ENCODE measurements around the gene DOCK2.

Gene DOCK2

DNA sequence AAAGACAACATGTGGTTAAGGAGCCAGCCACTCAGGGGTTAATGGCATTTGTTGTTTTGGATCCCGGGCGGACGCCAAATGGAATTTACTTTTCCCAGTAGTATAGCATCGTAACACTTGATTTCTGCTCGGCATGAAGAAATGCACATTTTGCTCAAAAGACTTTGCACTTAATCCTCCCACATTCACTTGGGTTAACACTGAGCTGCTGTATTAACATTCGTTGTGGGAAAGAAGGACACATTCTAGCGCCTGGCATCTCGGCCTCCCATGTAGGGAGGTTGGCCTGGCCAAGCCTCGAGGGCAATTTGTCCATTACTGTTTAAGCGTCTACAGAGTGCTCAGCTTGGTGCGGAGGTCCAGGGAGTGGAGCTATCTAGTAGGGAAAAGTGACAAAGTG, 375.5 kb downstream of the DOCK2 start:
- no peak for DNase-seq (ENCODE audit: low spot score)
- in situ Hi-C loops (cut with MboI; ENCODE audit: low pct_unique_long_range_greater_than_20kb, low sequenced_read_pairs, unreplicated experiment), result no loop called here
- TF ChIP-seq, protein P1, sequence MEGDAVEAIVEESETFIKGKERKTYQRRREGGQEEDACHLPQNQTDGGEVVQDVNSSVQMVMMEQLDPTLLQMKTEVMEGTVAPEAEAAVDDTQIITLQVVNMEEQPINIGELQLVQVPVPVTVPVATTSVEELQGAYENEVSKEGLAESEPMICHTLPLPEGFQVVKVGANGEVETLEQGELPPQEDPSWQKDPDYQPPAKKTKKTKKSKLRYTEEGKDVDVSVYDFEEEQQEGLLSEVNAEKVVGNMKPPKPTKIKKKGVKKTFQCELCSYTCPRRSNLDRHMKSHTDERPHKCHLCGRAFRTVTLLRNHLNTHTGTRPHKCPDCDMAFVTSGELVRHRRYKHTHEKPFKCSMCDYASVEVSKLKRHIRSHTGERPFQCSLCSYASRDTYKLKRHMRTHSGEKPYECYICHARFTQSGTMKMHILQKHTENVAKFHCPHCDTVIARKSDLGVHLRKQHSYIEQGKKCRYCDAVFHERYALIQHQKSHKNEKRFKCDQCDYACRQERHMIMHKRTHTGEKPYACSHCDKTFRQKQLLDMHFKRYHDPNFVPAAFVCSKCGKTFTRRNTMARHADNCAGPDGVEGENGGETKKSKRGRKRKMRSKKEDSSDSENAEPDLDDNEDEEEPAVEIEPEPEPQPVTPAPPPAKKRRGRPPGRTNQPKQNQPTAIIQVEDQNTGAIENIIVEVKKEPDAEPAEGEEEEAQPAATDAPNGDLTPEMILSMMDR (IDR thresholded peaks at IDR 0.05; ENCODE audit: extremely low read depth, insufficient read depth, missing control alignments), result no peak

- in situ Hi-C loops (cut with MboI; ENCODE audit: low pct_unique_long_range_greater_than_20kb, low sequenced_read_pairs, unreplicated experiment), result no loop called here
- DNase-seq (ENCODE audit: low spot score), result no peak
- TF ChIP-seq, protein P1 (IDR thresholded peaks at IDR 0.05; ENCODE audit: extremely low read depth, insufficient read depth, missing control alignments), result no peak
These were observed 383.3 kb downstream of the DOCK2 start for GRCh38 chr5:170020423-170020822.

DNA sequence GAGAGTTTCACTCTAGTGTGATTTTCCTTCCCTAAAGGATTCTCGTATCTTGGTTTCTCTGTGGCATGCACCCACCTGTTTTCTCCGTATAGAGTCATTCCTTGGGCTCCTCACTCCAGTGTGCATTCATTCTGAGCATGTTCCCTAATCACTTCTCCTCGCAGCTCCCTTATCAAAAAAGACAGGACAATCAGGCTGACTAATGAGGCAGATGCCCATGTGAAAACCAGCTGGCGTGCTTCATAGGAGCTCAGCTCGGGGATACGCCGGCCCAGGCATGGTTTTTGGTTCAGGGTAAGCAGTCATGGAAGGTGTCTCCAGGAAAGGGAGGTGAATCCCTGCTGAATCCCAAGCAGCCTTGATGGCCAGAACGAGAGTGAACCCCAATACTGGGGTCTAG, 384.4 kb downstream of the DOCK2 start:
- TF ChIP-seq, protein P1 (IDR thresholded peaks at IDR 0.05; ENCODE audit: extremely low read depth, insufficient read depth, missing control alignments), result no peak
- DNase-seq (ENCODE audit: low spot score), result no peak
- in situ Hi-C loops (cut with MboI; ENCODE audit: low pct_unique_long_range_greater_than_20kb, low sequenced_read_pairs, unreplicated experiment), result no loop called here

GRCh38 chr5:170025853-170026252, 388.8 kb downstream of the DOCK2 start:
- no peak for DNase-seq (ENCODE audit: low spot score)
- TF ChIP-seq, protein P1 (IDR thresholded peaks at IDR 0.05; ENCODE audit: extremely low read depth, insufficient read depth, missing control alignments), result no peak
- in situ Hi-C loops (cut with MboI; ENCODE audit: low pct_unique_long_range_greater_than_20kb, low sequenced_read_pairs, unreplicated experiment), result no loop called here

DNA sequence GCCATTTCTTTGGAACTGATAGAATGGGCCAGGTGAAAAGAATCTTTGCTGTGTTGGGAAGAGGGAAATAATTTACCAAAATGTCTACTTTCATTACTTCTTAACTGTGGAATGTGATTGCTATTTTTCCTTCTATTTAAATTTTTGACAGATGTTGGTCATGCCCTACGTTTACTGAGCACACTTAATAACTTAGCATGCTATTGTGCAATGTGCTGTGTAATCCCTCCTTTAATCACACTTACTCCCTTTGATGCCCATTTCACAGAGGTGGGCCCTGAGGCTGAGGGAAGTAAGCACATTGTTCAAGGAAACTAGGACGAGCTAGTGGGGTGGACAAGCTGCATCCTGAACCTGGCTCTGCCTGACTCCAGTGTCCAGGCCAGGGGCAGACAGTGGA, 391.0 kb downstream of the DOCK2 start:
- DNase-seq (ENCODE audit: low spot score), result no peak
- in situ Hi-C loops (cut with MboI; ENCODE audit: low pct_unique_long_range_greater_than_20kb, low sequenced_read_pairs, unreplicated experiment), result no loop called here
- TF ChIP-seq, protein P1 (IDR thresholded peaks at IDR 0.05; ENCODE audit: extremely low read depth, insufficient read depth, missing control alignments), result no peak

GRCh38 chr5:170034231-170034630, 397.2 kb downstream of the DOCK2 start:
- DNase-seq (ENCODE audit: low spot score), result no peak
- in situ Hi-C loops (cut with MboI; ENCODE audit: low pct_unique_long_range_greater_than_20kb, low sequenced_read_pairs, unreplicated experiment), result no loop called here
- TF ChIP-seq, protein P1 (IDR thresholded peaks at IDR 0.05; ENCODE audit: extremely low read depth, insufficient read depth, missing control alignments), result no peak

- TF ChIP-seq, protein P1 (IDR thresholded peaks at IDR 0.05; ENCODE audit: extremely low read depth, insufficient read depth, missing control alignments), result no peak
- in situ Hi-C loops (cut with MboI; ENCODE audit: low pct_unique_long_range_greater_than_20kb, low sequenced_read_pairs, unreplicated experiment), result no loop called here
These were observed 401.2 kb downstream of the DOCK2 start for GRCh38 chr5:170038241-170038640.

More at GRCh38 chr5:170038241-170038640, 401.2 kb downstream of the DOCK2 start:
- no peak for DNase-seq (ENCODE audit: low spot score)

Data from GM13977 (cell line).